Esophagus muscularis mucosa (tissue), 3 donors: ENCODE data around the gene MEIS2.

ENCODE experiments used
- CTCF ChIP-seq, 3 experiments: fragments of 200-600 bp in 2 of 3; fragments of 450-650 bp in 1 of 3; sonication (generic) in 2 of 3; IDR thresholded peaks; one replicate each; pipeline ENCODE4 v1.5.1; 2017 to 2019; ENCODE audit warnings: antibody characterized with exemption in 3 of 3, mild to moderate bottlenecking in 2 of 3, moderate library complexity in 1 of 3
- POLR2A ChIP-seq: fragments of 450-650 bp; IDR thresholded peaks from one replicate; pipeline ENCODE4 v1.6.1; 2017; ENCODE audit warnings: antibody characterized with exemption, moderate library complexity, mild to moderate bottlenecking, low read depth

GRCh38 chr15:37071134-37071533, 29.2 kb downstream of the MEIS2 start:
- TF ChIP-seq CTCF (IDR thresholded peaks at IDR 0.05) (no peak), POLR2A (no peak)
